Ishikawa (cell line): ENCODE data around the gene ANXA8.

Experiments
- TEAD4 ChIP-seq: IDR thresholded peaks from 2 replicates; pipeline ENCODE4 v1.6.1; 2012
- TF ChIP-seq, protein P1 (sequence below): IDR thresholded peaks from 2 replicates; pipeline ENCODE4 v1.6.1; 2012; ENCODE audit warnings: low read depth, mild to moderate bottlenecking
- TF ChIP-seq, protein P2 (sequence below): IDR thresholded peaks from 2 replicates; pipeline ENCODE4 v1.6.1; 2012

DNA sequence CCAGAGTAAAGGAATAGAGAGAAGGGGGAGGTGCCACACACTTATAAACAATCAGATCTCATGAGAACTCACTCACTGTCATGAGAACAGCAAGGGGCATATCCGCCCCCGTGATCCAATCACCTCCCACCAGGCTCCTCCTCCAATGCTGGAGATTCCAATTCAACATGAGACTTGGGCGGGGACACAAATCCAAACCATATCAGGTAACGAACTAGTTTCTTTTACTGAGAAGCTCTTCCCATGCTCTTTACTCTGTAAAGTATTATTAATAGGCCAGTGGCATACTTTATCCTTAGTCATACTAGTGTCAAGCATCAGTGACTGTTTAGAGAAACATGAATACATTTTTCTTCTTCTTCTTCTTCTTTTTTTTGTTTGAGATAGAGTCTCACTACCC lies 60.4 kb downstream of the ANXA8 start:
- TF ChIP-seq, protein P1, sequence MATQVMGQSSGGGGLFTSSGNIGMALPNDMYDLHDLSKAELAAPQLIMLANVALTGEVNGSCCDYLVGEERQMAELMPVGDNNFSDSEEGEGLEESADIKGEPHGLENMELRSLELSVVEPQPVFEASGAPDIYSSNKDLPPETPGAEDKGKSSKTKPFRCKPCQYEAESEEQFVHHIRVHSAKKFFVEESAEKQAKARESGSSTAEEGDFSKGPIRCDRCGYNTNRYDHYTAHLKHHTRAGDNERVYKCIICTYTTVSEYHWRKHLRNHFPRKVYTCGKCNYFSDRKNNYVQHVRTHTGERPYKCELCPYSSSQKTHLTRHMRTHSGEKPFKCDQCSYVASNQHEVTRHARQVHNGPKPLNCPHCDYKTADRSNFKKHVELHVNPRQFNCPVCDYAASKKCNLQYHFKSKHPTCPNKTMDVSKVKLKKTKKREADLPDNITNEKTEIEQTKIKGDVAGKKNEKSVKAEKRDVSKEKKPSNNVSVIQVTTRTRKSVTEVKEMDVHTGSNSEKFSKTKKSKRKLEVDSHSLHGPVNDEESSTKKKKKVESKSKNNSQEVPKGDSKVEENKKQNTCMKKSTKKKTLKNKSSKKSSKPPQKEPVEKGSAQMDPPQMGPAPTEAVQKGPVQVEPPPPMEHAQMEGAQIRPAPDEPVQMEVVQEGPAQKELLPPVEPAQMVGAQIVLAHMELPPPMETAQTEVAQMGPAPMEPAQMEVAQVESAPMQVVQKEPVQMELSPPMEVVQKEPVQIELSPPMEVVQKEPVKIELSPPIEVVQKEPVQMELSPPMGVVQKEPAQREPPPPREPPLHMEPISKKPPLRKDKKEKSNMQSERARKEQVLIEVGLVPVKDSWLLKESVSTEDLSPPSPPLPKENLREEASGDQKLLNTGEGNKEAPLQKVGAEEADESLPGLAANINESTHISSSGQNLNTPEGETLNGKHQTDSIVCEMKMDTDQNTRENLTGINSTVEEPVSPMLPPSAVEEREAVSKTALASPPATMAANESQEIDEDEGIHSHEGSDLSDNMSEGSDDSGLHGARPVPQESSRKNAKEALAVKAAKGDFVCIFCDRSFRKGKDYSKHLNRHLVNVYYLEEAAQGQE: no peak
- TF ChIP-seq, protein P2, sequence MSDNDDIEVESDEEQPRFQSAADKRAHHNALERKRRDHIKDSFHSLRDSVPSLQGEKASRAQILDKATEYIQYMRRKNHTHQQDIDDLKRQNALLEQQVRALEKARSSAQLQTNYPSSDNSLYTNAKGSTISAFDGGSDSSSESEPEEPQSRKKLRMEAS: no peak
- no peak for TF ChIP-seq TEAD4
